SH-SY5Y (cell line): ENCODE measurements around the gene VOPP1.

Experiments used
- GATA2 ChIP-seq: IDR thresholded peaks from 2 replicates; pipeline ENCODE4 v1.6.1; 2011; ENCODE audit warnings: mild to moderate bottlenecking, low read depth, low read length
- GATA3 ChIP-seq: IDR thresholded peaks from 2 replicates; pipeline ENCODE4 v1.6.1; 2011; ENCODE audit warnings: low read depth, mild to moderate bottlenecking, low read length, moderate library complexity

- TF ChIP-seq GATA2 (no peak), GATA3 (no peak)
Measured at GRCh38 chr7:55463686-55464262, 108.5 kb downstream of the VOPP1 start.
